ENCODE measurements around the gene AR. TPM values are rescaled to one million over a fixed set of nuclear protein-coding genes. Genes with fewer than 3 reads are reported as not detected.

Gene AR
- total and polyA plus RNA-seq, 2 of the 4 experiments (the other 2 are of a cell fraction): 1.5 to 4.7 TPM

DNA sequence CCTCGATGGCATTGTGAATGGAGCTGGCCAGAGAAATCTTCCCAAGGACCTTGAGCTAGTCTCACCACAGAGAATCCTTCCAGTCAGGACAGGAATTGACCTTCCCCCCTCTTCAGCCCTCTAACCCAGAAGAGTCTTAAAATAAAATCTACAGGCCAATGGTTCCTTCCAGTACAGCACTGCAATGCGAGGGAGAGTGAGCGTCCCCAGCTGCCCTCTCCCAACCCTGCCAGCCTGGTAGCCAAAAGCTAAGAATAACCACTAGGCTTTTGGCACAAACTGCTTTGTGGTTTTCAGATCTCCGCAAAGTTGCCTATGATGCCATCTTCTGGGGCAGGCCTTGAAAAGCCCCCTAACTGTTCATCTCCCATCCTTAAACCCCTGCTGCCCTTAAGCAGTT is 175.1 kb downstream of the AR start:
- Histone ChIP-seq H2BK15ac (ENCODE audit: low read depth, low read length) (no peak overlapping the region), H3K4me2 (ENCODE audit: low read depth, low read length) (no peak overlapping the region), H2BK20ac (ENCODE audit: low read depth, low read length) (no peak overlapping the region), H3K9ac (ENCODE audit: low read depth, low read length) (no peak overlapping the region), H2AK5ac (ENCODE audit: low read depth, low read length) (no peak overlapping the region), H3K9me1 (ENCODE audit: insufficient read depth, low read length) (no peaks in the 10 kb centered on the region), H4K20me1 (ENCODE audit: insufficient read depth, low read length) (no peaks in the 10 kb centered on the region), H3K4me1 (ENCODE audit: control insufficient read depth, insufficient read depth, low read length) (no peaks in the 10 kb centered on the region), H3K36me3 (ENCODE audit: control insufficient read depth, insufficient read depth, low read length) (no peaks in the 10 kb centered on the region), H4K8ac (ENCODE audit: low read depth in 2 of 2, low read length in 2 of 2) (no peak overlapping the region), H4K91ac (ENCODE audit: insufficient read depth, low read depth, low read length) (no peak overlapping the region), H4K5ac (ENCODE audit: low read depth, low read length) (no peak overlapping the region), H2AK9ac (replicated peaks; ENCODE audit: low read depth, low read length, poor library complexity) (no peak overlapping the region), H3K4me3 (ENCODE audit: insufficient read depth, low read depth, low read length) (no peak overlapping the region), H3K23ac (ENCODE audit: low read depth, low read length) (no peak overlapping the region), H3K9me3 (ENCODE audit: control insufficient read depth, insufficient read depth, low read length) (no peaks in the 10 kb centered on the region; the same call in 1 of the 2 replicates), H3K79me1 (ENCODE audit: low read depth in 1 of 2, low read length in 2 of 2) (no peaks in the 10 kb centered on the region), H3K27me3 (ENCODE audit: control insufficient read depth, insufficient read depth, low read length) (no peaks in the 10 kb centered on the region), H2BK120ac (ENCODE audit: low read depth, low read length) (no peak overlapping the region), H3K56ac (ENCODE audit: extremely low read depth, insufficient read depth, low read length) (no peak overlapping the region), H2AFZ (replicated peaks; ENCODE audit: low read length, poor library complexity) (no peak overlapping the region), H2BK5ac (ENCODE audit: low read depth, low read length, poor library complexity, severe bottlenecking) (no peak overlapping the region), H3K27ac (ENCODE audit: insufficient read depth, low read length) (no peak overlapping the region), H3K14ac (replicated peaks; ENCODE audit: low read depth, low read length) (no peak overlapping the region), H3K18ac (ENCODE audit: low read depth, low read length) (no peak overlapping the region), H3K4ac (ENCODE audit: low read depth, low read length) (no peak overlapping the region)
- no TSS peak for BruUV-seq (replicated peaks)
- in situ Hi-C loops (cut with MboI; ENCODE audit: low sequenced_read_pairs) (no loop called here), dilution Hi-C loops (cut with HindIII; ENCODE audit: low sequenced_read_pairs, unreplicated experiment) (no loop called here), intact Hi-C loops (cut with micrococcal nuclease) (no loop called here)
- CTCF ChIA-PET: no interaction called here
- POLR2A ChIA-PET (ENCODE audit: unreplicated experiment): no interaction called here
- 80% methylated on average over 2 of the region's 4 CpGs; no CpG with 5 or more reads in 1 of the 2 experiments for WGBS, 2 experiments (ENCODE audit: extremely low coverage in 2 of 2, insufficient read length in 1 of 2)
- ATAC-seq (ENCODE audit: low read depth) (no peak), DNase-seq (no peak)
- no peak for TF ChIP-seq MAZ (IDR thresholded peaks at IDR 0.05; ENCODE audit: borderline replicate concordance, low read depth, low read length)
- TF ChIP-seq POLR2A (IDR thresholded peaks at IDR 0.05; ENCODE audit: low read depth, low read length): no peak
- no peak for TF ChIP-seq RCOR1 (IDR thresholded peaks at IDR 0.05; ENCODE audit: insufficient replicate concordance, low read length)
- TF ChIP-seq, protein P1, sequence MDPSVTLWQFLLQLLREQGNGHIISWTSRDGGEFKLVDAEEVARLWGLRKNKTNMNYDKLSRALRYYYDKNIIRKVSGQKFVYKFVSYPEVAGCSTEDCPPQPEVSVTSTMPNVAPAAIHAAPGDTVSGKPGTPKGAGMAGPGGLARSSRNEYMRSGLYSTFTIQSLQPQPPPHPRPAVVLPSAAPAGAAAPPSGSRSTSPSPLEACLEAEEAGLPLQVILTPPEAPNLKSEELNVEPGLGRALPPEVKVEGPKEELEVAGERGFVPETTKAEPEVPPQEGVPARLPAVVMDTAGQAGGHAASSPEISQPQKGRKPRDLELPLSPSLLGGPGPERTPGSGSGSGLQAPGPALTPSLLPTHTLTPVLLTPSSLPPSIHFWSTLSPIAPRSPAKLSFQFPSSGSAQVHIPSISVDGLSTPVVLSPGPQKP (IDR thresholded peaks at IDR 0.05; ENCODE audit: borderline replicate concordance, low read depth, low read length): no peak
- no peak for TF ChIP-seq MXI1 (IDR thresholded peaks at IDR 0.05; ENCODE audit: borderline replicate concordance, low read depth, low read length)

All from IMR-90 (cell line).